OCI-LY1 (cell line): ENCODE results near the gene UGT1A5.

Experiments
- H2AFZ ChIP-seq: fragments of 200-600 bp; sonication (generic), shearing (Covaris generic); 2 replicates; pipeline ENCODE4 v1.6.0; 2014; ENCODE audit warnings: antibody characterized with exemption, mild to moderate bottlenecking, low read length
- H3F3A ChIP-seq: fragments of 200-600 bp; sonication (generic), shearing (Covaris generic); 2 replicates; pipeline ENCODE4 v1.6.0; 2014; ENCODE audit warnings: mild to moderate bottlenecking, antibody characterized with exemption, low read length, moderate library complexity; ENCODE audit not compliant: insufficient read depth
- H3K27ac ChIP-seq: fragments of 200-600 bp; sonication (generic); 2 replicates; pipeline ENCODE4 v1.5.1; 2014; ENCODE audit warnings: low read length, mixed run types, mild to moderate bottlenecking, low read depth; ENCODE audit not compliant: poor library complexity, severe bottlenecking
- H3K27me3 ChIP-seq: fragments of 200-600 bp; sonication (generic); 2 replicates; pipeline ENCODE4 v1.6.0; 2014; ENCODE audit warnings: antibody characterized with exemption, mild to moderate bottlenecking, low read length, moderate library complexity; ENCODE audit not compliant: insufficient read depth
- H3K36me3 ChIP-seq: fragments of 200-600 bp; sonication (generic); 2 replicates; pipeline ENCODE4 v1.6.1; 2014; ENCODE audit warnings: mild to moderate bottlenecking, antibody characterized with exemption, low read length, moderate library complexity, mixed read lengths; ENCODE audit not compliant: insufficient read depth
- H3K4me1 ChIP-seq: fragments of 200-600 bp; sonication (generic); 2 replicates; pipeline ENCODE4 v1.5.1; 2014; ENCODE audit warnings: mild to moderate bottlenecking, low read length, moderate library complexity; ENCODE audit not compliant: insufficient read depth, severe bottlenecking
- H3K4me2 ChIP-seq: fragments of 200-600 bp; sonication (generic), shearing (Covaris generic); 2 replicates; pipeline ENCODE4 v1.6.1; 2014; ENCODE audit warnings: low read length
- H3K4me3 ChIP-seq: fragments of 200-600 bp; sonication (generic); 2 replicates; pipeline ENCODE4 v1.5.1; 2014; ENCODE audit warnings: low read length, low read depth, mild to moderate bottlenecking, mixed read lengths; ENCODE audit not compliant: poor library complexity, severe bottlenecking
- H3K79me2 ChIP-seq: fragments of 200-600 bp; shearing (Covaris generic); 2 replicates; pipeline ENCODE4 v1.6.1; 2016; ENCODE audit warnings: mixed run types, low read length, mixed read lengths; ENCODE audit not compliant: insufficient read depth
- H3K9ac ChIP-seq: fragments of 200-600 bp; sonication (generic), shearing (Covaris generic); 2 replicates; pipeline ENCODE4 v1.6.1; 2014; ENCODE audit warnings: mild to moderate bottlenecking, low read length, mixed read lengths
- H3K9me2 ChIP-seq: fragments of 200-600 bp; sonication (generic), shearing (Covaris generic); 2 replicates; pipeline ENCODE4 v1.6.1; 2014; ENCODE audit warnings: low read depth, mild to moderate bottlenecking, low read length, mixed read lengths
- H3K9me3 ChIP-seq: fragments of 200-600 bp; shearing (Covaris generic); 2 replicates; pipeline ENCODE4 v1.6.1; 2014; ENCODE audit warnings: low read length, mixed read lengths
- H4K20me1 ChIP-seq: fragments of 200-600 bp; sonication (generic), shearing (Covaris generic); 2 replicates; pipeline ENCODE4 v1.6.0; 2016; ENCODE audit warnings: mild to moderate bottlenecking, low read length; ENCODE audit not compliant: insufficient read depth
- EZH2 ChIP-seq: fragments of 200-600 bp; sonication (generic), shearing (Covaris generic); IDR thresholded peaks from 2 replicates; pipeline ENCODE4 v1.8.0; 2017; ENCODE audit warnings: borderline replicate concordance, mixed run types, mild to moderate bottlenecking, antibody characterized with exemption, low read length, moderate library complexity, mixed read lengths
- TF ChIP-seq, protein P1 (sequence below): fragments of 200-600 bp; sonication (generic), shearing (Covaris generic); IDR thresholded peaks from 2 replicates; pipeline ENCODE4 v1.5.1; 2017; ENCODE audit warnings: mild to moderate bottlenecking, antibody characterized with exemption, low read length, moderate library complexity, mixed read lengths

UGT1A5 gene

DNA sequence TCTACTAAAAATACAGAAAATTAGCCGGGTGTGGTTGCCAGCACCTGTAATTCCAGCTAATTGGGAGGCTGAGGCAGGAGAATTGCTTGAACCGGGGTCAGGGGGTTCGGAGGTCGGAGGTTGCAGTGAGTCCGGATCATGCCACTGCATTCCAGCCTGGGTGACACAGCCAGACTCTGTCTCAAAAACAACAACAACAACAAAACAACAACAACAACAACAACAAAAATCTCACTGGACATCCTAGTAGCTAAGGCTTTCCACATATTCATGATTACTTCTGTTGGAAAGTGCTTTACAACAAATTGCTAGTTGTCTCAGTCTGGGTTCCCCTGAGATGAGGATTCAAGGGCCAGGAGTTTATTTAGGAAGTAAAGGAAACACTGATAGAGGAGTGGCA is 61.1 kb downstream of the UGT1A5 start:
- Histone ChIP-seq H4K20me1 (no peaks in the 10 kb centered on the region), H3F3A (no peaks in the 10 kb centered on the region), H3K9ac (no peak overlapping the region), H3K4me2 (no peak overlapping the region), H3K4me1 (no peaks in the 10 kb centered on the region), H3K27me3 (peaks cover 4% of the 10 kb centered on the region; the same call in 1 of the 2 replicates), H2AFZ (no peak overlapping the region), H3K27ac (no peak overlapping the region), H3K4me3 (no peak overlapping the region), H3K79me2 (no peaks in the 10 kb centered on the region), H3K9me2 (no peaks in the 10 kb centered on the region), H3K36me3 (no peaks in the 10 kb centered on the region), H3K9me3 (no peaks in the 10 kb centered on the region)
- no peak for TF ChIP-seq EZH2
- TF ChIP-seq, protein P1, sequence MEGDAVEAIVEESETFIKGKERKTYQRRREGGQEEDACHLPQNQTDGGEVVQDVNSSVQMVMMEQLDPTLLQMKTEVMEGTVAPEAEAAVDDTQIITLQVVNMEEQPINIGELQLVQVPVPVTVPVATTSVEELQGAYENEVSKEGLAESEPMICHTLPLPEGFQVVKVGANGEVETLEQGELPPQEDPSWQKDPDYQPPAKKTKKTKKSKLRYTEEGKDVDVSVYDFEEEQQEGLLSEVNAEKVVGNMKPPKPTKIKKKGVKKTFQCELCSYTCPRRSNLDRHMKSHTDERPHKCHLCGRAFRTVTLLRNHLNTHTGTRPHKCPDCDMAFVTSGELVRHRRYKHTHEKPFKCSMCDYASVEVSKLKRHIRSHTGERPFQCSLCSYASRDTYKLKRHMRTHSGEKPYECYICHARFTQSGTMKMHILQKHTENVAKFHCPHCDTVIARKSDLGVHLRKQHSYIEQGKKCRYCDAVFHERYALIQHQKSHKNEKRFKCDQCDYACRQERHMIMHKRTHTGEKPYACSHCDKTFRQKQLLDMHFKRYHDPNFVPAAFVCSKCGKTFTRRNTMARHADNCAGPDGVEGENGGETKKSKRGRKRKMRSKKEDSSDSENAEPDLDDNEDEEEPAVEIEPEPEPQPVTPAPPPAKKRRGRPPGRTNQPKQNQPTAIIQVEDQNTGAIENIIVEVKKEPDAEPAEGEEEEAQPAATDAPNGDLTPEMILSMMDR = no peak

DNA sequence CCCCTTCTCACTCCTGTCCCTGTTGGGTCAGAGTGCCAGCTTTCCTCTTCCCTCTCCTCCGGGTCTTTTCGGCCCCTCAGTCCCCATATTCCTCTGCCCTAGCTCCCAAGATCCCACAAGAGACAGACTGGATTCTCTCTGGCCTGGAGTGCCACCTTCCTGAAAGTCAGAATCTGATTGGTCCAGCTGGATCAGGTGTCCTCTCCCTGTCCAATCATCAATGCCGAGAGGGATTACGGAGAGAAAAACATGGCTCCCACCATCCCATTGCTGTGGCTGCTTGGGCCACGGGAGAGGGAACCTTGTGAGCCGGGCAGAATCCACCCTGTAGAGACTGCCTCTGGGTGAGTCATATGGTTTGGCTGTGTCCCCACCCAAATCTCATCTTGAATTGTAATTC is 62.7 kb downstream of the UGT1A5 start:
- H3K4me1 ChIP-seq = no peaks in the 10 kb centered on the region
- H3K4me3 ChIP-seq = no peak overlapping the region
- H3K27me3 ChIP-seq = peaks cover 4% of the 10 kb centered on the region; the same call in 1 of the 2 replicates
- no peak overlapping the region for H3K27ac ChIP-seq
- no peaks in the 10 kb centered on the region for H3K9me2 ChIP-seq
- TF ChIP-seq, protein P1 = no peak
- no peak for TF ChIP-seq EZH2
- no peak overlapping the region for H3K4me2 ChIP-seq
- H3F3A ChIP-seq = no peaks in the 10 kb centered on the region
- no peaks in the 10 kb centered on the region for H3K9me3 ChIP-seq
- no peaks in the 10 kb centered on the region for H4K20me1 ChIP-seq
- H3K79me2 ChIP-seq = no peaks in the 10 kb centered on the region
- H3K36me3 ChIP-seq = no peaks in the 10 kb centered on the region
- H3K9ac ChIP-seq = no peak overlapping the region
- no peak overlapping the region for H2AFZ ChIP-seq

DNA sequence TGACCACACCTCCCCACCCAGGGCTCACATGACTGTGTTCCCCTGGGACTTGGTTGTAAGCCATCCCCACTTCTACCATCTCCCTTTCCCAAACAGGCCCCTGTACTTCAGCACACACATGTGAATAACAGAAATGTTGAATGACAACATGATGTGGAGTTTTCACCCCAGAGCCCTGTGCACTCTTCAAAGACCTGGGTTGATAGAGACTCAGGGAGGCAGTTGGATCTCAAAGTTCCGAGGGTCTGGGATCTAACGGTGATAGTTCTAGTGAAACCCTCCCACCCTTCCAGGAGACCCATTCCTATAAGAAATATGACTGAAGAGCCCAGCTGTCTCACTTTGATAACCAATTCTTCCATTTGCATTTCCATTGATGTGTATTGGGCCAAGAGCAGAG is 65.3 kb downstream of the UGT1A5 start, which contains the start of gene MROH2A:
TSS of gene MROH2A (plus strand) at position 301 of the 400 bp plus-strand sequence. CDS start 1,029 bp downstream, outside the sequence.
- Histone ChIP-seq H3K9me3 (no peaks in the 10 kb centered on the region), H3K27ac (no peak within 1 kb of the TSS), H3K4me1 (no peaks in the 10 kb centered on the region), H3K9me2 (no peaks in the 10 kb centered on the region), H3K4me2 (no peak within 1 kb of the TSS), H3K27me3 (peaks cover 4% of the 10 kb centered on the region; the same call in 1 of the 2 replicates), H4K20me1 (no peaks in the 10 kb centered on the region), H3K79me2 (no peaks in the 10 kb centered on the region), H2AFZ (no peak within 1 kb of the TSS), H3F3A (no peaks in the 10 kb centered on the region), H3K9ac (no peak within 1 kb of the TSS), H3K4me3 (no peak within 1 kb of the TSS), H3K36me3 (no peaks in the 10 kb centered on the region)
- TF ChIP-seq, protein P1 = no peak
- TF ChIP-seq EZH2 = no peak
